LNCaP clone FGC (cell line): ENCODE results near the gene SCAF1.

Experiments used
- DNase-seq: peaks from one replicate; pipeline ENCODE4 v3.0.0-alpha.2; 2011; ENCODE audit warnings: low read depth
- H3K4me3 ChIP-seq: 2 replicates; pipeline ENCODE4 v1.5.1; 2011; ENCODE audit warnings: mild to moderate bottlenecking, low read depth, low read length, control low read depth
- TF ChIP-seq, protein P1 (sequence below): IDR thresholded peaks from 2 replicates; pipeline ENCODE4 v1.5.1; 2012; ENCODE audit warnings: mild to moderate bottlenecking; ENCODE audit not compliant: control insufficient read depth, insufficient read depth; ENCODE audit errors: extremely low read depth

Gene SCAF1

DNA sequence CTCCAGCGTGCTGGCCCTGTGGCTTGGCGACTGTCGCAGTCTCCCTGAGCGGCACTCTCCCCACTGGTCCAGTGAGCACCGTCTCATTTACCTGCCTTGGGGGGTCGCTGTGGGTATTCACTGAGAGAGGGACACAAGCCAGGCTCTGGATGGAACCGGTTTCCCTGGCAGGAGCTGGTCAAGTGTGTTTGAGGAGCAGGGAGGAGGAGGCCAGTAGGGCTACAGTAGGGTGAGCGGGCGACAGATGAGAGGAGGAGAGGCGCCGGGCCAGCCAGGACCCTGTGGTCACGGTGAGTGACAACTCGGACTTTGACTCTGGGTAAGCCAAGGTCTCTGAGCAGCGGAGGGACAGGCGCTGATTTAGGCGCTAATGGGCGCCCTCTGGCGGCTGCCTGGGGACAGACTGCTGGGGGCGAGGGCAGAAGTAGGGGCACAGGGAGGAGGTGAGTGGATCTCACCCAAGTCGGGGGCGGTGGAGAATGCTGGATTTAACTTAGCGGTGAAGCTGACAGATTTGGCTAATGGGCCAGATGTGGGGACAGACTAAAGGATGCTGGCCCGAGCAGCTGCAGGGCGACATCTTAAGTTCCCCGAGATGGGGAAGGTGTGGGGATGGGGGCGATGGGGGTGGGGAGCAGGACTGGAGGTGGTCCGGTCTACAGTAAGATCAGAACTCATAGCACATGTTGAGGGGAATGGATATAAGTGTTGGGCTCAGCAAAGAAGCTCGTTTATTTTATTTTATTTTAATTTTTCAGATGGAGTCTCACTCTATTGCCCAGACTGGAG, 30.3 kb downstream of the SCAF1 start:
- DNase-seq, result no peak
- TF ChIP-seq, protein P1, sequence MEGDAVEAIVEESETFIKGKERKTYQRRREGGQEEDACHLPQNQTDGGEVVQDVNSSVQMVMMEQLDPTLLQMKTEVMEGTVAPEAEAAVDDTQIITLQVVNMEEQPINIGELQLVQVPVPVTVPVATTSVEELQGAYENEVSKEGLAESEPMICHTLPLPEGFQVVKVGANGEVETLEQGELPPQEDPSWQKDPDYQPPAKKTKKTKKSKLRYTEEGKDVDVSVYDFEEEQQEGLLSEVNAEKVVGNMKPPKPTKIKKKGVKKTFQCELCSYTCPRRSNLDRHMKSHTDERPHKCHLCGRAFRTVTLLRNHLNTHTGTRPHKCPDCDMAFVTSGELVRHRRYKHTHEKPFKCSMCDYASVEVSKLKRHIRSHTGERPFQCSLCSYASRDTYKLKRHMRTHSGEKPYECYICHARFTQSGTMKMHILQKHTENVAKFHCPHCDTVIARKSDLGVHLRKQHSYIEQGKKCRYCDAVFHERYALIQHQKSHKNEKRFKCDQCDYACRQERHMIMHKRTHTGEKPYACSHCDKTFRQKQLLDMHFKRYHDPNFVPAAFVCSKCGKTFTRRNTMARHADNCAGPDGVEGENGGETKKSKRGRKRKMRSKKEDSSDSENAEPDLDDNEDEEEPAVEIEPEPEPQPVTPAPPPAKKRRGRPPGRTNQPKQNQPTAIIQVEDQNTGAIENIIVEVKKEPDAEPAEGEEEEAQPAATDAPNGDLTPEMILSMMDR, result peak; percentile 96
- no peak overlapping the region for H3K4me3 ChIP-seq

DNA sequence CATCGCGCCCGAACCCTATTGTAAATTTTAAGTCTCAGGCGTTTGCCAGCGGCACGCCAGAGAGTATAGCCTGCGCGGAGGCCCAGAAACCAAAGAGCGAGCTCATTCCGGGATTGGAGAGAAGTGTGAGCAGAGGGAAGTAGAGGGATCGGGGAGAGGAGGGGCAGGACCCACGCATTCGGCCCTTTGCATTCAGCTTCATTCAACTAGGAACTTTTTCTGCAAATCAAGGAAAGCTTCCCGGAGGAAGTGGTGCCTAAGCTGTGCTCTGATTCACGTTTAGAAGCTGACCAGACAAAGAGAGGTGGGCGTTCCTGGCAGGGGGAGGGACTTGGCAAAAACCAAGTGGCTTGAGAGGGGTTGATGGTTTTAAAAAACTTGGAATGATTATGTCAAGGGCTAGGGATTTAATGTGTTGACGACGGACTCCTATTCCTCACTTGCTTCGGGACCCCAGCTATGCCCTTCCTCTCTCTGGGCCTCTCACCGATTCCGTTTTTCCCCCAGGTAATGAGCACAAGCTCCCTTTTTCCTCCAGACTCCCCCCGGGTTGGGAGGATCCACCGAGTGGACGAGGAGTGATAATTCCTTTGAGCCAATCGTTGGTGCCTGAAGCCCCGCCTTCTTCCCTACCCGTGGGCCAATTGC, 34.3 kb downstream of the SCAF1 start:
- peak overlapping the region; percentile 99 for H3K4me3 ChIP-seq
- TF ChIP-seq, protein P1, result no peak
- peak; percentile 96 for DNase-seq

DNA sequence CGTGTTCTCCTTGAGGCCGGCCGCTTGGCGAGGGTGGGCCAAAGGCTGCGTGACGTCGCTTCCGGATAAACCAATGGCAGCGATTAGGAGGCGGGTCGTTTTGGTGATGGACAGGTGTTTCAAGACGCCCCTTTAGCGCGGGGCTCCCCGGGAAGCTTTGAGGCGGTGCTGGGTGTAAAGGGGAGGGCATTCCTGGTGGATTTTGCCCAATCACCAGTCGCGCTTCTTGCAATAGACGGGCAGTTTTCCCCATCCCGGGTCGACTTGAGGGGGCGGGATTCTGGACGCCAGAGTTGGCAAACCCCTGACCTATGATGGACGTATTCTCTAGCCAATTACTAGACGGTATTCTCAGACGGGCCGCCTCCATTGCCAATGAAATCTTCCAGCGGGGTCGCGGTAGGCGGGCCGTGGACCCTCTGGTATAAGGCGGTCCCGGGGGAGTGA, 34.8 kb downstream of the SCAF1 start:
- H3K4me3 ChIP-seq, result peak overlapping the region; percentile 99
- TF ChIP-seq, protein P1, result no peak
- DNase-seq, result peak; percentile 100

DNA sequence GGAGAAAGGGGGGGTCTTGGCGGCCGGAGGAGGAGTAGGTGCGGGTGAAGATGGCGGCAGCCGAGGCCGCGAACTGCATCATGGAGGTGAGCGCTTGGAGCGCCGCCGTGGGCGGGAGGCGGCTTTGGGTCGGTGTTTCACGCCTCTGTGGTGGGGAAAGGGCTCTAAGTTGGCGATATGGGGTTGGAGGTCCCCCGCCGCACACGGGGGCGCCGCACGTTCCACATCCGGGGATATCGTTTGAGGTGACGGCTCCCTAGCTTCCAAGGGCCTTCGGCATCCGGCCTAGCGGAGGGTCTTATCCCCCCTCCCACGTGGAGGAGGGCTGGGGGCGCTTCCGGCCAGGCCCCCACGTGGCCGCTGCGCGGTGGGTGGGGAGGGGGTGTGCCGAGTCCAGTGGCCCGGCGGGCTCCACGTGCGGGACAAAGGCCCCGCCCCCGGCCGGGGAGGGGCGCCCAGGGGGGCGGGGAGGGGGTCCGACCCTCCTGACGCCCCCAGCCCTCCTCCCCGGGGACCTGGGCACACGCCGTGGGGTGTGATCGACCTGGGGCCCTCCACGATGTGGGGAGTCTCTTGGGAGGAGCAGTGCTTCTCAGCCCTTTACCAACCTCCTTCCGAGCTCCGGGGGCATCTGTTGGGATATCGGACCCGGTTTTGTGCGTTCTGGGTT, 35.4 kb downstream of the SCAF1 start, which contains the start of gene PRMT1:
Gene PRMT1, plus strand, starts transcription at position 41 of the 670 bp plus-strand sequence. Its CDS starts 10 bp downstream, at position 51.
- no peak for DNase-seq
- TF ChIP-seq, protein P1, result no peak
- H3K4me3 ChIP-seq, result peak within 1 kb of the TSS; percentile 99

DNA sequence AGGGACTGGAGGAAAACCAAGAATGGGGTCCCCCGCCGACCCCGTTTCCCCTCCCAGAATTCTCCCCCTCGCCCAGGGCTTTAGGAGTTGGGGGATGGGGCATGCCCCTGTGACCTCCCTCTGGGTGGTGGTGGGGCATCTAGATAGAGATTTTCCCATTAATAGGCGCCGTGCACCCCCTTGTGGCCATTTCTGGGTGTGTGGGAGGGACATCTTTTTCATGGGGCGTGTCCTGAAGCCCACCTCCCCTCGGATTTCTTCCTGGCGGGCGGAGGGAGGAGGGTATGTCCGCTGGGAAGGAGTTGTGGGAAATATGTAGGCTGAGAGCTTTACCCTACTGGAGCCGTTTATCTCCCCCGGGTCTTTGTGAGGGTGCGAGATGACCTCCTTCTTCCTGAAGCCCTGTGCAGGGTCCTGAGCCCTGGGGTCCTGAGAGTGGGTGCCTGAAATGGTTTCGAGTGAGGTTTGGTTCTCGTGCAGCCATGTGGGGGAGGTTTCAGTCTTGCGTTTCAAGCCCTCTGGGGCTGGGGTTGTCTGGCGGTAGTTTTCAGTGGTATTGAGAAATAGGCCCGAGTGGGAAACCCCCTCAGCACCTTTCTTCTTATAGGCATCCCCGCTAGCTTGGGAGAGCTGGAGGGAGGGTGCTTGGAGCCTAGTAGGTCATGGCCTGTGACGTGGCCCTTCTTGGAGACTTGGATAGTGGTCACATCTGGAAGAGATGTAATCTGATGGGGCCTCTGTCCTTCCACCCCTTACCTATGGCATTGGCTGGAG, 36.1 kb downstream of the SCAF1 start:
- H3K4me3 ChIP-seq, result peak overlapping the region; percentile 99
- TF ChIP-seq, protein P1, result peak; percentile 65
- DNase-seq, result no peak
